GM18907 (cell line): ENCODE data around the gene NTRK1.

Source experiments
- ATAC-seq: cut with Tn5 transposase; IDR thresholded peaks from one replicate; pipeline ENCODE4 v1.9.1; 2021; ENCODE audit warnings: mild to moderate bottlenecking, moderate library complexity; ENCODE audit not compliant: unreplicated experiment

NTRK1 gene

DNA sequence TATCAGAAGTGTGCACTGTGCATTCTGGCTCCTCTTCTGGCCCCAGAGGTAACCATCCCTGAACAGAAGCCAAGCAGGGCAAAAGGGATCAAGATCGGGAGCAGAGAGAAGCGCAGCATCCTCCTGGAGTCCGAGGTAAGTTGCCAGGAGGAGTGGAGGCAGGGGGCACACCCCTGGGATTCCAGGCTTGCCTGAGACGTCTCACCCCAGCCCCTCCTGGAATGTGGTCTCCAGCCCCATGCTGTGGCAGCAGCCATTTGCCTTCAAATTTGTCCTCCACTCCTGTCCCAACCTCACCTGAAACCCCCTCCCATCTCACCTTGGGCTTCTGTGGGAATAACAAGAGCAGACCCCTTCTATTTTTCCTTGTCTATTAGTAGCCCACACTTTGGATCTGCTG lies 69.8 kb downstream of the NTRK1 start:
- no peak for ATAC-seq
